ENCODE results near the gene PERP.
"Not testable (repeated sequence)": the region's sequence is repeated elsewhere in the genome, so short reads cannot be mapped to it uniquely, and the experiment has no call there.

The PERP gene

GRCh38 chr6:138104618-138105213 lies 2.5 kb downstream of the PERP start:
- DNase-seq: peak; percentile 65

- peak; percentile 90 for DNase-seq
These were observed 3.3 kb downstream of the PERP start for GRCh38 chr6:138103871-138104270.

- no peak for DNase-seq
These were observed 5.1 kb downstream of the PERP start for GRCh38 chr6:138101946-138102731.

GRCh38 chr6:138099832-138100231 lies 7.4 kb downstream of the PERP start:
- no peak for DNase-seq

- no peak for DNase-seq
These were observed 8.9 kb downstream of the PERP start for GRCh38 chr6:138098306-138098705.

GRCh38 chr6:138094260-138094659 lies 13.0 kb downstream of the PERP start:
- DNase-seq: no peak

- no peak for DNase-seq
These were observed 13.6 kb downstream of the PERP start for GRCh38 chr6:138093632-138094031.

GRCh38 chr6:138092686-138093085 lies 14.5 kb downstream of the PERP start:
- DNase-seq: no peak

GRCh38 chr6:138089325-138089724 lies 17.9 kb downstream of the PERP start:
- peak; percentile 37 for DNase-seq

GRCh38 chr6:138088326-138088762 lies 18.9 kb downstream of the PERP start:
- peak; percentile 84 for DNase-seq

GRCh38 chr6:138087593-138088325 lies 19.5 kb downstream of the PERP start:
- peak; percentile 55 for DNase-seq

GRCh38 chr6:138086573-138087196 lies 20.5 kb downstream of the PERP start:
- DNase-seq: peak; percentile 80

GRCh38 chr6:138085839-138086222 lies 21.4 kb downstream of the PERP start:
- no peak for DNase-seq

- no peak for DNase-seq
These were observed 22.0 kb downstream of the PERP start for GRCh38 chr6:138084904-138085838.

- no peak for DNase-seq
These were observed 25.0 kb downstream of the PERP start for GRCh38 chr6:138082232-138082631.

- not testable (repeated sequence) for DNase-seq
These were observed 27.7 kb downstream of the PERP start for GRCh38 chr6:138079556-138079955.

GRCh38 chr6:138078491-138078890 lies 28.7 kb downstream of the PERP start:
- DNase-seq: no peak

- no peak for DNase-seq
These were observed 34.0 kb downstream of the PERP start for GRCh38 chr6:138073264-138073663.

GRCh38 chr6:138063726-138064125 lies 43.5 kb downstream of the PERP start:
- DNase-seq: no peak

- no peak for DNase-seq
These were observed 52.2 kb downstream of the PERP start for GRCh38 chr6:138054982-138055381.

- no peak for DNase-seq
These were observed 54.4 kb downstream of the PERP start for GRCh38 chr6:138052783-138053182.

- DNase-seq: no peak
These were observed 62.2 kb downstream of the PERP start for GRCh38 chr6:138044972-138045371.

Measured in DMS79 treated with DMSO at 0.1 percent for 48 hours (cell line).